Middle frontal gyrus (tissue), 1 donor: ENCODE measurements around the gene RAP1B.

ENCODE experiments used
- DNase-seq: peaks from one replicate; pipeline ENCODE4 v3.0.0-alpha.2; 2015; ENCODE audit warnings: low spot score; ENCODE audit errors: extremely low spot score

Gene RAP1B

DNA sequence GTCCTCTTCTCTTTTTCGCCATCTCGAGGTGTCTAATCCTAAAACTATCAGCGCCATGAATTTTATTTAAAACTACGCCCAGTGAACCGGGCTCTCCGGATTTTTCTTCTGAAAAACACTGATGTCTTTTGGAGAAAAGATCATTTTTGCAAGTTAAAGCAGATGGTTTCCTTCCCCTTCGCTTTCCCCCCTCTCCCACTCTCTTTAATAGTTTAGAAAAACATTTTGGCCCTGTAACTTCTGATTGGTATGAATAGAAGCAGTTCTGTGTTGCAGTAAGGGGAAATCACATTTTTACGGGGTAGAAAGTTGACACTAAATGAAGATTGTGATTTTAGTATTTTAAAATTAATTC is 1.1 kb downstream of the RAP1B start:
- no peak for DNase-seq

DNA sequence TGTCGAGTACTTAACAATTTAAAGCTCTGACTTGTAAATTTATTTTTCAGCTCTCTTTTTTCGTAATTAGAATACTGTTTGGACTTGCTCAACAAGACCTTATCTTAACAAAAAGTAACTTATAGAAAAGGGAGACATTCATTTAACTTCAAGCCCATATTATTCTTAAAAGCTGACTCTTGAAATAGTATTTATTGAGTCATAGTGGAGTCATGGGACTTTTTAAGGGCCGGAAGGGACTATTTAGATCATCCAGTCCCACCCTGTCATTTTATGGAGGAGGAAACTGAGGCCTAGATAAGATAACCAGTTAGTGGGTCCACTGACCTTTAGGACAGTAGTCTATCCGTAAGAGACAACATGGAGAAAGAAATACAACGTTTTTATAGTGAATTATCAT is 1.5 kb downstream of the RAP1B start:
- no peak for DNase-seq

- DNase-seq = no peak
These were observed 2.0 kb downstream of the RAP1B start for GRCh38 chr12:68612697-68613096.

DNA sequence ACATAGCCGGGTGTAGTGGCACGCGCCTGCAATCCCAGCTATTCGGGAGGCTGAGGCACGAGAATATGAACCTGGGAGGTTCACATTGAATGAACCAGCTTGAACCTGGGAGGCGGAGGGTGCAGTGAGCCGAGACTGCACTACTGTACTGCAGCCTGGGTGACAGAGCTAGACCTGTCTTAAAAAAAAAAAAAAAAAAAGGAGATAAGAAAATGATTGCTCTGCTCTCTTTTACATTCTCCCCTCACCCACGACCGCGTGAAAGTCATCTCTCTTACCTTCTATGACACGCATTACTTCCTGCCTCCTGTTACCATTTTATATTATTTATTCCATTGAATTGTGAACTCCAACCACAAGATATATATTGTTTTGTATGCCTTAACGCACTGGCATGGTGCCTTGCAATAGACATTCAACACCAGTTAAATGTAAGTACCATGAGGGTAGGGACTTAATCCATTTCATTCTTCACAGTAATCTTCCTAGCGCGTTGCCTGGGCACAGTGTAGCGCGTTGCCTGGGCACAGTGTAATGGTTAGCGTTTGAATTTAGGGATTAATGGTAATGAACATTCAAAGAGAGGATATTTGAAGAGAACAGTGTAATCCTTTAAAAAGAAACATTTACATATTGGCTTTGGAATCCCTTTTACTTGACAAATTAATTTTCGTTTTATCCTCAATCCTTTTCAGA is 2.7 kb downstream of the RAP1B start:
- DNase-seq = no peak

GRCh38 chr12:68614105-68614679 is 3.5 kb downstream of the RAP1B start:
- DNase-seq = no peak

DNA sequence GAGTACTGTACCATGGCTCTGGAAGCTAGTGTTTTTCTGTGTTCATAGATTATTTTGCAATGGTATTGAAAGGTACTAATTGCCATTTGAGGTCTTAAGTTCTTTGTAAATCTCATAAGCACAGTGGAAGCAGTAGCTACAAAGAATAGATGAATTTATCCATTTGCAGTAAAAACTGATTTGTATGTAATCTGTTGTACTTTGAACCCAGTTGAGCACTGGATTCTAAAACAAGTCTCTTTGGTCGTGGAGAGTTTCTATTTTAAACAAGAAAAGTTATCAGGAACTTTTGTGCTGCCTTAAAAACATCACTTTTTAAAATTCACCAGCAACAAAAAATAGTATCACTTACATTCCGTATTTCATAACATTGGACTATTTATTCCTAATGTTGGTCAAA is 4.1 kb downstream of the RAP1B start:
- no peak for DNase-seq

DNA sequence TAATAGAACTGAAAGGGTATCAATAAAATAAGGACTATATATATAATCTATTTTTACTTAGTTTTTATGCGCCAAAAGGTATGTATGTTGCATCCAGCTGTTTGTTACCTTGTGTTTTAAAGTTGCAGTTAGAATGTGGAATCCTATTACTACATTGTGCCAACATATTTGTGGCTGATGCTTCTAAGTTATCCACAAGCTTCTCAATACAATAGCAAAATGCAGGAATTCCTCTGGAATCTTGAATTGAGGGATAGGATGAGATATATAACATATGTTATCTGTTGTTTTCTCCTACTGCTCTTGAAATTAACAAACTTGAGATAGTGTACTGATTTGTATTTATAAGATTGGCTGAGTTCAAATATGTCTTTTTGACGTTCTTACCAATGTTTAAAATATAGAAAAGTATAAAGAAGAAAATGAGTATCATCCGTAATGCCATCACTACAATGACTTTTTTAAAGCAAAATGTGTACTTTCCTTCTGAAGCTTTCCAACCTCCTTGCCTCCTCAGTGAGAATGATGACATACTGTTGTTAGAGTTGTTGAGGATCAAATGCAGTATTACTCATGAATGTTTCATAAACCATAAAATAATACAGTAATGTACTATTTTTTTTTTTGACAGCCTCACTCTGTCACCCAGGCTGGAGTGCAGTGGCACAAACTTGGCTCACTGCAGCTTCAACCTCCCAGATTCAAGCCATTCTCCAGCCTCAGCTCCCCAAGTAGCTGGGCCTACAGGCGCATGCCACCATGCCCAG is 6.6 kb downstream of the RAP1B start:
- no peak for DNase-seq

DNA sequence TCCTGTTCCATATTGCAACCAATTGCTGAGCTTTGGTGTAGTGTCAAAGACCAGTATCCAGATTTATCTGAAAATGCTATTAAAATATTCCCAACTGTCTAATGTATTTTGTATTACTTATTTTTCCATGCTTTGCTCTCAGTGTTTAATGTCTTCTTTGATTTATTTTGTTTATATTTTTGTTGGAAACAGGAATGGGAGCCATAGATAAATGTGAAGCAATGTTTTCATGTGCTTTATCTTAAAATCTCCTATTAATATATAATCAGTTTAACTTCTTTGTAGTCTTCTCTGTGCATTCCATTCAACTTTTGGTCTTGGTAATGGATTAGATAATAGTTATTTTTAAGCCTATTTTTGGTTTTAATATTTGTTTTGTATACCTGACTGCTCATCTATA is 8.8 kb downstream of the RAP1B start:
- no peak for DNase-seq

DNA sequence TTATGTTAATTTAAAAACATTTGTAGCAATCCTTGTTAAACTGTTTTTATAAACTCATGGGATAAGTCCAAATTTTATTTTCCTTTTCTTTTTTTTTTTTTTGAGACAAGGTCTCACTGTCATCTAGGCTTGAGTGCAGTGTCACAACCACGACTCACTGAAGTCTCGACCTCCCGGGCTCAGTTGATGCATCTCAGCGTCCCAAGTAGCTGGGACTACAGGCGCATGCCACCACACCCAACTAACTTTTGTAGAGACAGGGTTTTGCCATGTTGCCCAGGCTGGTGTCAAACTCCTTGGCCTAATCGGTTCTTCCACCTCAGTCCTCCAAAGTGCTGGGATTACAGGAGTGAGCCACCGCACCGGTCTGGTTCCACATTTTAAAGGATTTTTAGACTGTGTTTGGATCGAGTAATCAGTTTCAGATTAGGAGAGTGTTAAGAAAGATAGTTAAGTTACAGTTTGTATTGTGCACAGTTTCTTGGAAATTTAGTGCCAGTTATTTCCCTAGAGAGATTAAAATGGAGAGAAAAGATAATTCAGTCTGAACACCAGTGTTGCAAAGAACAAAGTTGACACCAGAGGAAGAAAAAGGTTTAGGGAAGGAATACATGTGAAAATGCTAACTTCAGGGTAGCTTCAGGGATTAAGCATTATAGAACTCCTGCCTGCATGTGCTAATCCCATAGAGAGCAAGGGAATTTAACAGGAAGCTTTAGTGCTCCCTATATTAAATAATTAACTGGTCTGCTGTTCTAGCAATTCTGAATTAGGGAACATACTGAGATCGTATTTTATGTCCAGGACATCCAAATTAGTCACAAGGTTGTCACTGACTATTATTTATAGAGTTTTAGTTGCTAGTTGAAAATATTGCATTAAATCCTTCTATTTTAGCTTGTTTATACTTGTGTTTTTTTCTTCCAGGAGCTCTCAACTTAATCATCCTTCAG is 10.1 kb downstream of the RAP1B start:
- DNase-seq = no peak

- DNase-seq = no peak
These were observed 10.9 kb downstream of the RAP1B start for GRCh38 chr12:68621472-68622081.

GRCh38 chr12:68622250-68622649 is 11.6 kb downstream of the RAP1B start:
- DNase-seq = no peak

DNA sequence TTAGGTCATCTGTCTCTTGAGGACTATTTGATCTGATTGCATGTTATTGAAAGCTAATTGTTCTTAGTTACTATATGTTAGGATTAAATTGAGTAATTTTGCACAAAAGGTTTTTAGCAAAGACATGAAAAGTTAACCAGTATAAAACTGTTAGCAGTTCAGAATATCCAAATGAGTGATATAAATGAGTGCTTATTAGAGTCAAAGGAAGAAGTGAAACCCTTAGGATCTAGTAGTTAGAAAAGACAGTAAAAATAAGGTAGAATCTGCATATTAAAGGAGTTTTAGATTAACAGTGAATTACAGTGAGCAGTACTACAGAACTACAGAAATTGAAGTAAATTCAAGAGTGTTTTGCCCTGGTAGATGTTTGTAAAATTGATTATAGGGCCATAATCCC is 12.4 kb downstream of the RAP1B start:
- DNase-seq = no peak

GRCh38 chr12:68623984-68624383 is 13.3 kb downstream of the RAP1B start:
- no peak for DNase-seq

DNA sequence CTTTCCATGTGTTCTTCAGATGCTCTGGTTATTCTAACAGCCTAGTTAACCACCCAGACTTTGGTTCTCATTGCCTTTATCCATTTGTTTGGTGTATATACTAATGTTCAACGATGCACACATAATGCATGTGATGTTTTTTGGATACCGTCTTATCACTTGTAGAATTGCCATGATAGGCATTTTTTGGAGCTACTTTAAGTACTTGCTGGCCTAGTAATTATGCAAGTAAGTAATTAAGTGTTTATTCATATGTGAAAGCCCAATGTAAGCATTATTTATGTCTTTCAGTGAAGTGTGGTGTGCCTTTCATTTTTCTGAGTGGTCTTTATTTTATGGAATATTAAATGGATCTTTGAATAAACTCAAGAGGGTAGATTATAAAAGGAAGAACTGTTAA is 14.2 kb downstream of the RAP1B start:
- no peak for DNase-seq

DNA sequence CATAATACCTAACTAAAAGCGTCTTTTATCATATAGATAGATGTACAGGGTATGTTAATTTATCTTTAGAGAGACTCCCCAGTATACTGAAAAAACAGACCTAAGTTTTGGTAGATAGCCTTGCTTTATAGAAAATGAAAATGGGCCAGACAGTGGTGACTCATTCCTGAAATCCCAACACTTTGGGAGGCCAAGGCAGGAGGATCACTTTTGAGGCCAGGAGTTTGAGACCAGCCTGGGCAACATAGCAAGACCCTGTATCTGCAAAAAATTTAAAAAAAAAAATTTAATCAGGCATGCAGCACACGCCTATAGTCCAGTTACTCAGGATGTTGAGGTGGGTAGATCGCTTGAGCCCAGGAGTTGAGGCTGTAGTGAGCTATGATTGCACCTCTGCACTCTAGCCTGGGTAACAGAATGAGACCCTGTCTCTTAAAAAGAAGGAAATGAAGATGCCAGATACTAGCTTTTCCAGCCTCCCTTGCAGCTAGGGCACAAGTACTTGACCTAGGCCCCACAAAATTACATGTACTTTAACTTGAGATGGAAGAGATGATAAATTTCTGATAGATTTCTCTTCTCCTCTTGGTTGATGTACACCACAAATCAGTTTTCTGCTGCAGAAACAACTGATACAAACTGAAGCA is 17.1 kb downstream of the RAP1B start:
- DNase-seq = no peak

DNA sequence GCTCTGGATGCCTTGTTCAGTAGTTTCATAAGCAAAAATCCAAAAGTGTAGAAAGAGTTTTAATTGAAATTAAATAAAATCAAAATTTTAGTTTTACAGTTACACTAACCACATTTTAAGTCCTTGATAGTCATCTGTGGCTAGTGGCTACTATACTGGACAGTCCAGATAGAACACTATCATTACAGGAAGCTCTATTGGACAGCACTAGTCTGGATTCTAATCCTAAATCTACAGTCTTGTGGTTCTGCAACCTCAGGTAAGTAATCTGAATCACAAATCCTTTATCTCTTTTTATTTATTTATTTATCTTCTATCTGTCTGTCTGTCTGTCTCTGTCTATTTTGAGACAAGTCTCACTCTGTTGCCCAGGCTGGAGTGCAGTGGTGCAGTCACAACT is 18.0 kb downstream of the RAP1B start:
- DNase-seq = no peak

- no peak for DNase-seq
These were observed 19.4 kb downstream of the RAP1B start for GRCh38 chr12:68630050-68630449.

- no peak for DNase-seq
These were observed 19.9 kb downstream of the RAP1B start for GRCh38 chr12:68630598-68630997.

- no peak for DNase-seq
These were observed 20.5 kb downstream of the RAP1B start for GRCh38 chr12:68631227-68631626.

- DNase-seq = no peak
These were observed 21.8 kb downstream of the RAP1B start for GRCh38 chr12:68632486-68632885.
